ENCODE data around the gene OPCML.

GRCh38 chr11:133506023-133506422 is 26.3 kb downstream of the OPCML start:
- TF ChIP-seq CTCF (conservative IDR thresholded peaks at IDR 0.05; ENCODE audit: low read depth, low read length) (no peak), EZH2 (IDR thresholded peaks at IDR 0.05; ENCODE audit: borderline replicate concordance, low read depth, low read length, poor library complexity, severe bottlenecking) (no peak)

Measured in A673 (cell line).